HUES48 (cell line): ENCODE results near the gene GSTM5.
"Not testable (repeated sequence)": the region's sequence is repeated elsewhere in the genome, so short reads cannot be mapped to it uniquely, and the experiment has no call there.

Experiments used
- H3K27ac ChIP-seq: one replicate; pipeline ENCODE4 v1.7.0; 2013; ENCODE audit warnings: low read depth, low read length, inconsistent platforms
- H3K27me3 ChIP-seq: 2 replicates; pipeline ENCODE4 v1.6.1; 2013; ENCODE audit warnings: mild to moderate bottlenecking, low read length; ENCODE audit not compliant: control insufficient read depth, insufficient read depth
- H3K36me3 ChIP-seq: 2 replicates; pipeline ENCODE4 v1.6.1; 2013; ENCODE audit warnings: low read length; ENCODE audit not compliant: control insufficient read depth, insufficient read depth
- H3K4me1 ChIP-seq: 2 replicates; pipeline ENCODE4 v1.6.1; 2013; ENCODE audit warnings: mild to moderate bottlenecking, low read length; ENCODE audit not compliant: control insufficient read depth, insufficient read depth
- H3K4me3 ChIP-seq: 2 replicates; pipeline ENCODE4 v1.5.1; 2013; ENCODE audit warnings: mild to moderate bottlenecking, low read depth, low read length
- H3K9ac ChIP-seq: 2 replicates; pipeline ENCODE4 v1.6.1; 2013; ENCODE audit warnings: mild to moderate bottlenecking, low read depth, low read length, moderate library complexity
- H3K9me3 ChIP-seq: 2 replicates; pipeline ENCODE4 v1.6.1; 2013; ENCODE audit warnings: low read length; ENCODE audit not compliant: control insufficient read depth, insufficient read depth

The GSTM5 gene

GRCh38 chr1:109711593-109712320, at the start of gene GSTM5:
Gene GSTM5 (plus strand): TSS chr1:109712251. CDS start chr1:109712313, 62 bp downstream.
- H3K27me3 ChIP-seq, H3K4me1 ChIP-seq, H3K4me3 ChIP-seq, H3K36me3 ChIP-seq, H3K9ac ChIP-seq, H3K27ac ChIP-seq, H3K9me3 ChIP-seq: not testable (repeated sequence)

- Histone ChIP-seq H3K36me3 (no peaks in the 10 kb centered on the region), H3K4me1 (peaks cover 10% of the 10 kb centered on the region), H3K27ac (no peak overlapping the region), H3K9ac (no peak overlapping the region), H3K4me3 (no peak overlapping the region), H3K27me3 (no peaks in the 10 kb centered on the region), H3K9me3 (no peaks in the 10 kb centered on the region)
Measured at GRCh38 chr1:109664671-109665070, 47.4 kb upstream of the GSTM5 start.

- H3K27me3 ChIP-seq = no peaks in the 10 kb centered on the region
- no peak within 1 kb of the TSS for H3K9ac ChIP-seq
- peak within 1 kb of the TSS; percentile 50 for H3K4me3 ChIP-seq
- peaks cover 10% of the 10 kb centered on the region for H3K4me1 ChIP-seq
- H3K9me3 ChIP-seq = no peaks in the 10 kb centered on the region
- no peak within 1 kb of the TSS for H3K27ac ChIP-seq
- H3K36me3 ChIP-seq = no peaks in the 10 kb centered on the region
Measured at GRCh38 chr1:109667452-109668122, 44.5 kb upstream of the GSTM5 start, which contains the start of gene GSTM2. Gene GSTM2 (plus strand): TSS chr1:109668057. CDS start chr1:109668116, 59 bp downstream.

- H3K27ac ChIP-seq = no peak overlapping the region
- peaks cover 10% of the 10 kb centered on the region for H3K4me1 ChIP-seq
- H3K9ac ChIP-seq = no peak overlapping the region
- peak overlapping the region; percentile 50 for H3K4me3 ChIP-seq
- H3K36me3 ChIP-seq = no peaks in the 10 kb centered on the region
- H3K9me3 ChIP-seq = no peaks in the 10 kb centered on the region
- H3K27me3 ChIP-seq = no peaks in the 10 kb centered on the region
Measured at GRCh38 chr1:109668123-109668775, 43.8 kb upstream of the GSTM5 start.

GRCh38 chr1:109669246-109669948, 42.7 kb upstream of the GSTM5 start:
- no peaks in the 10 kb centered on the region for H3K9me3 ChIP-seq
- no peak overlapping the region for H3K4me3 ChIP-seq
- no peaks in the 10 kb centered on the region for H3K36me3 ChIP-seq
- H3K27me3 ChIP-seq = no peaks in the 10 kb centered on the region
- no peak overlapping the region for H3K9ac ChIP-seq
- H3K27ac ChIP-seq = no peak overlapping the region
- peaks cover 10% of the 10 kb centered on the region for H3K4me1 ChIP-seq

- not testable (repeated sequence) for H3K27me3 ChIP-seq, H3K27ac ChIP-seq, H3K9me3 ChIP-seq, H3K36me3 ChIP-seq, H3K4me1 ChIP-seq, H3K4me3 ChIP-seq, H3K9ac ChIP-seq
Measured at GRCh38 chr1:109669949-109670302, 42.1 kb upstream of the GSTM5 start.

GRCh38 chr1:109671067-109671466, 41.0 kb upstream of the GSTM5 start:
- no peaks in the 10 kb centered on the region for H3K9me3 ChIP-seq
- H3K9ac ChIP-seq = no peak overlapping the region
- H3K27ac ChIP-seq = no peak overlapping the region
- H3K4me1 ChIP-seq = peaks cover 10% of the 10 kb centered on the region
- H3K36me3 ChIP-seq = no peaks in the 10 kb centered on the region
- H3K27me3 ChIP-seq = no peaks in the 10 kb centered on the region
- H3K4me3 ChIP-seq = no peak overlapping the region

GRCh38 chr1:109673861-109674260, 38.2 kb upstream of the GSTM5 start:
- H3K9ac ChIP-seq, H3K4me3 ChIP-seq, H3K4me1 ChIP-seq, H3K9me3 ChIP-seq, H3K27me3 ChIP-seq, H3K27ac ChIP-seq, H3K36me3 ChIP-seq: not testable (repeated sequence)

GRCh38 chr1:109676683-109677381, 35.2 kb upstream of the GSTM5 start:
- not testable (repeated sequence) for H3K27me3 ChIP-seq, H3K27ac ChIP-seq, H3K4me1 ChIP-seq, H3K36me3 ChIP-seq, H3K9ac ChIP-seq, H3K4me3 ChIP-seq, H3K9me3 ChIP-seq

- Histone ChIP-seq H3K9me3 (no peaks in the 10 kb centered on the region), H3K9ac (no peak overlapping the region), H3K4me1 (no peaks in the 10 kb centered on the region), H3K4me3 (no peak overlapping the region), H3K36me3 (no peaks in the 10 kb centered on the region), H3K27me3 (no peaks in the 10 kb centered on the region), H3K27ac (no peak overlapping the region)
Measured at GRCh38 chr1:109677459-109677858, 34.6 kb upstream of the GSTM5 start.
